ENCODE measurements around the gene PALD1. TPM values are rescaled to one million over a fixed set of nuclear protein-coding genes. Genes with fewer than 3 reads are reported as not detected.

PALD1 gene
- total RNA-seq, 1 donor from 2014 or later, result not detected

- FAIRE-seq (no peak), DNase-seq (ENCODE audit: low read depth) (no peak)
- Histone ChIP-seq H3K4me3 (ENCODE audit: low read depth, low read length) (no peak overlapping the region), H3K36me3 (ENCODE audit: control insufficient read depth, insufficient read depth, low read length) (no peaks in the 10 kb centered on the region), H3K27me3 (ENCODE audit: control insufficient read depth, insufficient read depth, low read length) (peaks cover 2% of the 10 kb centered on the region)
- TF ChIP-seq CTCF (IDR thresholded peaks at IDR 0.05; ENCODE audit: insufficient read depth, low read length, severe bottlenecking), result no peak
These were observed 59.6 kb downstream of the PALD1 start for GRCh38 chr10:70538195-70538520.

GRCh38 chr10:70538731-70539338, 60.3 kb downstream of the PALD1 start:
- no peaks in the 10 kb centered on the region for H3K27me3 ChIP-seq (ENCODE audit: control insufficient read depth, insufficient read depth, low read length)
- DNase-seq (ENCODE audit: low read depth) (no peak), FAIRE-seq (no peak)
- H3K36me3 ChIP-seq (ENCODE audit: control insufficient read depth, insufficient read depth, low read length), result no peaks in the 10 kb centered on the region
- no peak overlapping the region for H3K4me3 ChIP-seq (ENCODE audit: low read depth, low read length)
- no peak for TF ChIP-seq CTCF (IDR thresholded peaks at IDR 0.05; ENCODE audit: insufficient read depth, low read length, severe bottlenecking)

- Histone ChIP-seq H3K36me3 (ENCODE audit: control insufficient read depth, insufficient read depth, low read length) (no peaks in the 10 kb centered on the region), H3K4me3 (ENCODE audit: low read depth, low read length) (no peak overlapping the region), H3K27me3 (ENCODE audit: control insufficient read depth, insufficient read depth, low read length) (peaks cover 2% of the 10 kb centered on the region)
- no peak for TF ChIP-seq CTCF (IDR thresholded peaks at IDR 0.05; ENCODE audit: insufficient read depth, low read length, severe bottlenecking)
- DNase-seq (ENCODE audit: low read depth) (no peak), FAIRE-seq (no peak)
These were observed 60.9 kb downstream of the PALD1 start for GRCh38 chr10:70539471-70539870.

GRCh38 chr10:70540089-70540788, 61.7 kb downstream of the PALD1 start:
- FAIRE-seq (peak; percentile 81), DNase-seq (ENCODE audit: low read depth) (no peak)
- TF ChIP-seq CTCF (IDR thresholded peaks at IDR 0.05; ENCODE audit: insufficient read depth, low read length, severe bottlenecking), result peak; percentile 69
- peaks cover 2% of the 10 kb centered on the region for H3K27me3 ChIP-seq (ENCODE audit: control insufficient read depth, insufficient read depth, low read length)
- no peaks in the 10 kb centered on the region for H3K36me3 ChIP-seq (ENCODE audit: control insufficient read depth, insufficient read depth, low read length)
- H3K4me3 ChIP-seq (ENCODE audit: low read depth, low read length), result no peak overlapping the region

- FAIRE-seq, result no peak
- no peak overlapping the region for H3K4me3 ChIP-seq (ENCODE audit: low read depth, low read length)
- H3K27me3 ChIP-seq (ENCODE audit: control insufficient read depth, insufficient read depth, low read length), result peaks cover 2% of the 10 kb centered on the region
- H3K36me3 ChIP-seq (ENCODE audit: control insufficient read depth, insufficient read depth, low read length), result no peaks in the 10 kb centered on the region
- DNase-seq (ENCODE audit: low read depth), result no peak
- no peak for TF ChIP-seq CTCF (IDR thresholded peaks at IDR 0.05; ENCODE audit: insufficient read depth, low read length, severe bottlenecking)
These were observed 62.3 kb downstream of the PALD1 start for GRCh38 chr10:70540789-70541360.

All from bronchial epithelial cell (primary cell).